Measurements from ENCODE around the gene ZFP36L1. TPM values are rescaled to one million over a fixed set of nuclear protein-coding genes. Genes with fewer than 3 reads are reported as not detected.

ZFP36L1 gene
- total RNA-seq, 2 donors from 2014 or later, result 97.0 to 123 TPM

GRCh38 chr14:68780358-68781160 lies 12.3 kb downstream of the ZFP36L1 start:
- no peak for TF ChIP-seq CTCF (IDR thresholded peaks at IDR 0.05)
- no peaks in the 10 kb centered on the region for H3K9me3 ChIP-seq
- H3K4me1 ChIP-seq, result peaks cover 24% of the 10 kb centered on the region
- H3K27ac ChIP-seq, result peak overlapping the region; percentile 82
- H3K9ac ChIP-seq (ENCODE audit: low read depth in 2 of 2, low read length in 2 of 2), result peak overlapping the region; percentile 13 to 70
- peak; percentile 71 for DNase-seq
- intact Hi-C loops (cut with DNase I), result loop anchor here (10.0 kb wide), 1 partner anchor 536 kb away; no protein-coding TSS in a partner anchor
- H3K36me3 ChIP-seq, result no peaks in the 10 kb centered on the region
- H3K4me3 ChIP-seq, result no peak overlapping the region
- no peaks in the 10 kb centered on the region for H3K27me3 ChIP-seq

GRCh38 chr14:68779761-68780323 lies 13.0 kb downstream of the ZFP36L1 start:
- H3K4me1 ChIP-seq, result peaks cover 24% of the 10 kb centered on the region
- peak; percentile 72 for DNase-seq
- H3K9me3 ChIP-seq, result no peaks in the 10 kb centered on the region
- H3K9ac ChIP-seq (ENCODE audit: low read depth in 2 of 2, low read length in 2 of 2), result peak overlapping the region in 1 of 2 donors; percentile 70
- no peaks in the 10 kb centered on the region for H3K36me3 ChIP-seq
- peak overlapping the region; percentile 82 for H3K27ac ChIP-seq
- no peak for TF ChIP-seq CTCF (IDR thresholded peaks at IDR 0.05)
- no peak overlapping the region for H3K4me3 ChIP-seq
- intact Hi-C loops (cut with DNase I), result loop anchor here (5.0 to 10.0 kb wide), 2 partner anchors 48 to 535 kb away; no protein-coding TSS in a partner anchor
- H3K27me3 ChIP-seq, result no peaks in the 10 kb centered on the region

- intact Hi-C loops (cut with DNase I), result loop anchor here (5.0 kb wide), 1 partner anchor 45 kb away; no protein-coding TSS in a partner anchor
- Histone ChIP-seq H3K27ac (no peak overlapping the region), H3K9ac (ENCODE audit: low read depth in 2 of 2, low read length in 2 of 2) (no peak overlapping the region), H3K36me3 (no peaks in the 10 kb centered on the region), H3K9me3 (no peaks in the 10 kb centered on the region), H3K27me3 (no peaks in the 10 kb centered on the region), H3K4me1 (peaks cover 24% of the 10 kb centered on the region), H3K4me3 (no peak overlapping the region)
- DNase-seq, result no peak
- TF ChIP-seq CTCF (IDR thresholded peaks at IDR 0.05), result no peak
Observed at GRCh38 chr14:68777644-68778043, 15.2 kb downstream of the ZFP36L1 start.

- intact Hi-C loops (cut with DNase I), result loop anchor here (5.0 kb wide), 1 partner anchor 43 kb away; no protein-coding TSS in a partner anchor
Observed at GRCh38 chr14:68775614-68776126, 17.2 kb downstream of the ZFP36L1 start.

More at GRCh38 chr14:68775614-68776126, 17.2 kb downstream of the ZFP36L1 start:
- no peaks in the 10 kb centered on the region for H3K9me3 ChIP-seq
- no peaks in the 10 kb centered on the region for H3K27me3 ChIP-seq
- H3K36me3 ChIP-seq, result no peaks in the 10 kb centered on the region
- no peak for DNase-seq
- H3K4me1 ChIP-seq, result peaks cover 7% of the 10 kb centered on the region
- no peak overlapping the region for H3K9ac ChIP-seq (ENCODE audit: low read depth in 2 of 2, low read length in 2 of 2)
- no peak overlapping the region for H3K4me3 ChIP-seq
- TF ChIP-seq CTCF (IDR thresholded peaks at IDR 0.05), result no peak
- no peak overlapping the region for H3K27ac ChIP-seq

Measured in colonic mucosa (tissue), 4 donors.